Endothelial cell of umbilical vein (primary cell): ENCODE data around the gene INSC. TPM values are rescaled to one million over a fixed set of nuclear protein-coding genes. Genes with fewer than 3 reads are reported as not detected.

Experiments
- BruUV-seq: library from RNA; stranded (reverse); fragments of 400-500 nt; replicated peaks from 2 replicates; lab custom pipeline; 2021; lab: Mats Ljungman, UMichigan
- CTCF ChIA-PET: fragments of 300-600, 350-600 bp; sonication (Branson Sonifier 250); formaldehyde crosslinking; loops from one replicate; lab custom pipeline; 2021; ENCODE audit warnings: antibody characterized with exemption, inconsistent platforms; lab: Charles Lee
- POLR2A ChIA-PET: fragments of 300-600, 350-600 bp; sonication (Branson Sonifier 250); formaldehyde crosslinking; loops from one replicate; lab custom pipeline; 2021; ENCODE audit warnings: antibody characterized with exemption, inconsistent platforms; lab: Charles Lee
- DNase-seq: peaks from one replicate; pipeline ENCODE4 v3.0.0-alpha.2; 2011; ENCODE audit warnings: low read depth, low spot score
- FAIRE-seq: peaks from 2 replicates; lab custom pipeline; 2011; peaks lifted over from hg19 to GRCh38; lab: Jason Lieb, UNC
- H2AFZ ChIP-seq: 2 replicates; pipeline ENCODE4 v1.6.0; 2012; ENCODE audit warnings: low read depth, low read length, control low read depth, inconsistent platforms
- H3K27ac ChIP-seq: 2 replicates; pipeline ENCODE4 v1.5.1; 2011; ENCODE audit warnings: low read depth, mild to moderate bottlenecking, control low read depth, low read length, moderate library complexity; ENCODE audit not compliant: insufficient read depth
- H3K27me3 ChIP-seq, 2 experiments: 2 replicates each; pipeline versions ENCODE4 v1.6.0 to v1.6.1; 2011; ENCODE audit warnings: low read length in 2 of 2, mixed read lengths in 1 of 2; ENCODE audit not compliant: control insufficient read depth in 2 of 2, insufficient read depth in 2 of 2
- H3K36me3 ChIP-seq, 2 experiments: 2 replicates in 1 of 2; 3 replicates in 1 of 2; pipeline ENCODE4 v1.5.1; 2011; ENCODE audit warnings: low read length in 2 of 2, mild to moderate bottlenecking in 1 of 2, moderate library complexity in 1 of 2; ENCODE audit not compliant: control insufficient read depth in 2 of 2, insufficient read depth in 2 of 2; ENCODE audit errors: extremely low read depth in 1 of 2
- H3K4me1 ChIP-seq: 3 replicates; pipeline ENCODE4 v1.5.1; 2011; ENCODE audit warnings: mild to moderate bottlenecking, low read length; ENCODE audit not compliant: control insufficient read depth, insufficient read depth; ENCODE audit errors: extremely low read depth
- H3K4me2 ChIP-seq: 2 replicates; pipeline ENCODE4 v1.6.1; 2011; ENCODE audit warnings: low read length, control low read depth, mixed read lengths; ENCODE audit not compliant: insufficient read depth
- H3K4me3 ChIP-seq, 3 experiments: fragments of 200-600 bp in 1 of 3; sonication (generic), shearing (Covaris generic) in 1 of 3; replicated peaks in 1 of 3; 2 replicates each; pipeline ENCODE4 v1.5.1; 2011 to 2016; ENCODE audit warnings: control low read depth in 3 of 3, low read length in 3 of 3, mild to moderate bottlenecking in 2 of 3, inconsistent platforms in 1 of 3, low read depth in 1 of 3, moderate library complexity in 1 of 3; ENCODE audit not compliant: insufficient read depth in 1 of 3
- H3K79me2 ChIP-seq: 2 replicates; pipeline ENCODE4 v1.6.0; 2012; ENCODE audit warnings: low read length, inconsistent platforms; ENCODE audit not compliant: control insufficient read depth, insufficient read depth
- H3K9ac ChIP-seq: replicated peaks from 2 replicates; pipeline ENCODE3; 2011; ENCODE audit warnings: low read length, control low read depth; ENCODE audit not compliant: insufficient read depth; ENCODE audit errors: extremely low read depth
- H3K9me1 ChIP-seq: replicated peaks from 3 replicates; pipeline ENCODE4 v1.6.0; 2011; ENCODE audit warnings: mild to moderate bottlenecking, low read length; ENCODE audit not compliant: control insufficient read depth, insufficient read depth; ENCODE audit errors: extremely low read depth
- H3K9me3 ChIP-seq: replicated peaks from 2 replicates; pipeline ENCODE4 v1.5.1; 2012; ENCODE audit warnings: low read length, inconsistent platforms; ENCODE audit not compliant: control insufficient read depth, insufficient read depth
- H4K20me1 ChIP-seq: replicated peaks from 2 replicates; pipeline ENCODE3; 2011; ENCODE audit warnings: mild to moderate bottlenecking, low read length; ENCODE audit not compliant: control insufficient read depth, insufficient read depth; ENCODE audit errors: extremely low read depth
- EZH2 ChIP-seq: IDR thresholded peaks from 2 replicates; pipeline ENCODE4 v1.6.1; 2012; ENCODE audit warnings: borderline replicate concordance, low read depth, mild to moderate bottlenecking, moderate library complexity, low read length, inconsistent platforms; ENCODE audit not compliant: severe bottlenecking
- FOS ChIP-seq: IDR thresholded peaks from 2 replicates; pipeline ENCODE4 v1.6.1; 2011; ENCODE audit warnings: mild to moderate bottlenecking, low read length, moderate library complexity, borderline replicate concordance; ENCODE audit not compliant: insufficient read depth
- GATA2 ChIP-seq: IDR thresholded peaks from 2 replicates; pipeline ENCODE4 v1.7.0; 2011; ENCODE audit warnings: low read depth, mild to moderate bottlenecking, moderate library complexity, mixed read lengths, low read length; ENCODE audit not compliant: insufficient read length, insufficient read depth
- JUN ChIP-seq: IDR thresholded peaks from 2 replicates; pipeline ENCODE4 v1.6.1; 2011; ENCODE audit warnings: borderline replicate concordance, low read depth; ENCODE audit not compliant: insufficient read length, insufficient read depth
- MYC ChIP-seq: IDR thresholded peaks from one replicate; pipeline ENCODE4 v1.6.1; 2011; ENCODE audit warnings: mild to moderate bottlenecking, low read depth, low read length
- POLR2A ChIP-seq: IDR thresholded peaks from 2 replicates; pipeline ENCODE4 v1.6.1; 2012; ENCODE audit warnings: low read depth, mild to moderate bottlenecking, control low read depth, low read length
- POLR2AphosphoS5 ChIP-seq: IDR thresholded peaks from 2 replicates; pipeline ENCODE4 v1.6.1; 2012; ENCODE audit warnings: low read depth, mild to moderate bottlenecking, control low read depth, low read length, moderate library complexity; ENCODE audit not compliant: insufficient read depth
- dilution Hi-C: fragments of 300-500 bp; cut with MboI; formaldehyde crosslinking; loops from one replicate; pipeline ENCODE4 v1.15.0; 2019; ENCODE audit warnings: low sequenced_read_pairs; ENCODE audit not compliant: extremely low pct_ligation_motif_present
- intact Hi-C: fragments of 100-400 bp; cut with micrococcal nuclease; formaldehyde crosslinking; loops from one replicate; pipeline ENCODE4 v1.10.0; 2022
- polyA plus RNA-seq, 4 experiments: library from polyadenylated mRNA; depleted of rRNA in 3 of 4; stranded (reverse) in 3 of 4; unstranded in 1 of 4; fragments of >200 nt; gene quantifications; 2 replicates each; pipeline versions ENCODE4 v1.2.1 to v1.2.3, GENCODE V29; 2011 to 2012; ENCODE audit warnings: missing spikeins in 1 of 4
- total RNA-seq: library from RNA; stranded (reverse); gene quantifications from 2 replicates; pipeline ENCODE4 v1.2.3, GENCODE V29; 2021
- TF ChIP-seq, protein P1 (sequence below): IDR thresholded peaks from 2 replicates; pipeline ENCODE4 v1.6.1; 2011; ENCODE audit not compliant: insufficient read depth, insufficient read length
- TF ChIP-seq, protein P2 (sequence below), 2 donors: IDR thresholded peaks; 1 replicate in 1 of 2; 2 replicates in 1 of 2; pipeline ENCODE4 v1.5.1; 2011; ENCODE audit warnings: low read length in 2 of 2, mild to moderate bottlenecking in 2 of 2, moderate library complexity in 2 of 2, control low read depth in 1 of 2, inconsistent platforms in 1 of 2, low read depth in 1 of 2; ENCODE audit not compliant: insufficient read depth in 1 of 2; ENCODE audit errors: extremely low read depth in 1 of 2

INSC gene
- total and polyA plus RNA-seq, 2 donors (not counting 3 experiments of a cell fraction or from before 2014, with no cell fraction given): not detected

- no peaks in the 10 kb centered on the region for H4K20me1 ChIP-seq
- TF ChIP-seq FOS (no peak), JUN (no peak), EZH2 (no peak), GATA2 (no peak), POLR2AphosphoS5 (no peak)
- TF ChIP-seq, protein P1, sequence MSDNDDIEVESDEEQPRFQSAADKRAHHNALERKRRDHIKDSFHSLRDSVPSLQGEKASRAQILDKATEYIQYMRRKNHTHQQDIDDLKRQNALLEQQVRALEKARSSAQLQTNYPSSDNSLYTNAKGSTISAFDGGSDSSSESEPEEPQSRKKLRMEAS: no peak
- H3K27ac ChIP-seq: no peak overlapping the region
- no peak overlapping the region for H2AFZ ChIP-seq
- H3K9me1 ChIP-seq: no peaks in the 10 kb centered on the region
- H3K79me2 ChIP-seq: no peaks in the 10 kb centered on the region
- ChIA-PET CTCF (interaction anchor here (1.2 kb wide), 1 partner anchor 14 kb away, joined by 3 read pairs; no protein-coding TSS in a partner anchor), POLR2A (no interaction called here)
- H3K9me3 ChIP-seq: no peaks in the 10 kb centered on the region
- intact Hi-C loops (no loop called here), dilution Hi-C loops (no loop called here)
- H3K4me1 ChIP-seq: no peaks in the 10 kb centered on the region
- no peak overlapping the region for H3K4me3 ChIP-seq
- no peak overlapping the region for H3K9ac ChIP-seq
- BruUV-seq: no TSS peak
- no peak overlapping the region for H3K4me2 ChIP-seq
- FAIRE-seq (no peak), DNase-seq (no peak)
- H3K36me3 ChIP-seq: no peaks in the 10 kb centered on the region
- H3K27me3 ChIP-seq: no peaks in the 10 kb centered on the region
Measured at GRCh38 chr11:15185021-15185420, 70.3 kb downstream of the INSC start.

- no TSS peak for BruUV-seq
Measured at GRCh38 chr11:15186146-15186545, 71.4 kb downstream of the INSC start.

More at GRCh38 chr11:15186146-15186545, 71.4 kb downstream of the INSC start:
- Histone ChIP-seq H3K4me2 (no peak overlapping the region), H3K36me3 (no peaks in the 10 kb centered on the region), H3K27me3 (no peaks in the 10 kb centered on the region), H3K9me1 (no peaks in the 10 kb centered on the region), H3K4me3 (no peak overlapping the region), H2AFZ (no peak overlapping the region), H3K9ac (no peak overlapping the region), H3K4me1 (no peaks in the 10 kb centered on the region), H4K20me1 (no peaks in the 10 kb centered on the region), H3K79me2 (no peaks in the 10 kb centered on the region), H3K9me3 (no peaks in the 10 kb centered on the region), H3K27ac (no peak overlapping the region)
- ChIA-PET CTCF (interaction anchor here (1.2 kb wide), 1 partner anchor 15 kb away, joined by 3 read pairs; no protein-coding TSS in a partner anchor), POLR2A (no interaction called here)
- FAIRE-seq (no peak), DNase-seq (no peak)
- dilution Hi-C loops (no loop called here), intact Hi-C loops (no loop called here)
- no peak for TF ChIP-seq POLR2A
- no peak for TF ChIP-seq MYC
- TF ChIP-seq JUN: no peak
- no peak for TF ChIP-seq EZH2
- TF ChIP-seq, protein P2, sequence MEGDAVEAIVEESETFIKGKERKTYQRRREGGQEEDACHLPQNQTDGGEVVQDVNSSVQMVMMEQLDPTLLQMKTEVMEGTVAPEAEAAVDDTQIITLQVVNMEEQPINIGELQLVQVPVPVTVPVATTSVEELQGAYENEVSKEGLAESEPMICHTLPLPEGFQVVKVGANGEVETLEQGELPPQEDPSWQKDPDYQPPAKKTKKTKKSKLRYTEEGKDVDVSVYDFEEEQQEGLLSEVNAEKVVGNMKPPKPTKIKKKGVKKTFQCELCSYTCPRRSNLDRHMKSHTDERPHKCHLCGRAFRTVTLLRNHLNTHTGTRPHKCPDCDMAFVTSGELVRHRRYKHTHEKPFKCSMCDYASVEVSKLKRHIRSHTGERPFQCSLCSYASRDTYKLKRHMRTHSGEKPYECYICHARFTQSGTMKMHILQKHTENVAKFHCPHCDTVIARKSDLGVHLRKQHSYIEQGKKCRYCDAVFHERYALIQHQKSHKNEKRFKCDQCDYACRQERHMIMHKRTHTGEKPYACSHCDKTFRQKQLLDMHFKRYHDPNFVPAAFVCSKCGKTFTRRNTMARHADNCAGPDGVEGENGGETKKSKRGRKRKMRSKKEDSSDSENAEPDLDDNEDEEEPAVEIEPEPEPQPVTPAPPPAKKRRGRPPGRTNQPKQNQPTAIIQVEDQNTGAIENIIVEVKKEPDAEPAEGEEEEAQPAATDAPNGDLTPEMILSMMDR (IDR thresholded peaks at IDR 0.05; ENCODE audit: extremely low read depth in 1 of 2, insufficient read depth in 1 of 2, low read depth in 1 of 2, low read length in 2 of 2): no peak
- TF ChIP-seq GATA2: no peak
- TF ChIP-seq, protein P1: no peak
- TF ChIP-seq FOS: no peak
- TF ChIP-seq POLR2AphosphoS5: no peak
